Activated T-helper 1 cell treated with anti-CD3 and anti-CD28 coated beads, Interleukin-2, amount 50 U/mL, for 16 hours (primary cell): ENCODE results near the gene PYHIN1.
"Not testable (repeated sequence)": the region's sequence is repeated elsewhere in the genome, so short reads cannot be mapped to it uniquely, and the experiment has no call there.

Experiments
- DNase-seq, 2 donors: peaks; one replicate each; pipeline ENCODE4 v3.0.0-alpha.2; 2020; ENCODE audit warnings: low read depth in 1 of 2, low spot score in 1 of 2

PYHIN1 gene

DNA sequence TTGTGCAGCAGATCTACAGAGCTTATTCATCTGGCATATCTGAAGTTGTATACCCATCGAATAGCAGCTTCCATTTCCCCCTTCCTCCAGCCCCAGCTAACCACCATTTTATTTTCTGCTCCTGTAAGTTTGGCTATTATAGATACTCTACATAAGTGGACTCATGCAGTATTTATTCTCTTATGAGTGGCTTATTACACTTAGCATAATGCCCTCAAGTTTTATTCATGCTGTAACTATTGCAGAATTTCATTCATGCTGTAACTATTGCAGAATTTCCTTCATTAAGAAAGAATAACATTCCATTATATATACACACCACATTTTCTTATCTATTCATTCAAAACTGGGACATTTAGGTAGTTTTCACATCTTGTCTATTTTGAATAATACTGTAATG, 47.9 kb downstream of the PYHIN1 start:
- DNase-seq: no peak

DNA sequence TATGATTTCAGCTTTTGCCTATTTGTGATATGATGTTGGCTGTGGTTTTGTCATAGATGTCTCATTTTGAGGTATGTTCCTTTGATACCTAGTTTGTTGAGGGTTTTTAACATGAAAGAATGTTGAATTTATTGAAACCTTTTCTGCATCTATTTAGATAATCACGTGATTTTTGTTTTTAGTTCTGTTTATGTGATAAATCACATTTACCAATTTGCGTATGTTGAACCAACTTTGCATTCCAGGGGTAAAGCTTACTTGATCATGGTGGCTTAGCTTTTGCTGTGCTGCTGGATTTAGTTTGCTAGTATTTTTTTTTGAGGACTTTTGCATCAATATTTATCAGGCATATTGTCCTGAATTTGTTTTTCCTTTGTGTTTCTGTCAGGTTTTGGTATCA, 51.9 kb downstream of the PYHIN1 start:
- DNase-seq: no peak

DNA sequence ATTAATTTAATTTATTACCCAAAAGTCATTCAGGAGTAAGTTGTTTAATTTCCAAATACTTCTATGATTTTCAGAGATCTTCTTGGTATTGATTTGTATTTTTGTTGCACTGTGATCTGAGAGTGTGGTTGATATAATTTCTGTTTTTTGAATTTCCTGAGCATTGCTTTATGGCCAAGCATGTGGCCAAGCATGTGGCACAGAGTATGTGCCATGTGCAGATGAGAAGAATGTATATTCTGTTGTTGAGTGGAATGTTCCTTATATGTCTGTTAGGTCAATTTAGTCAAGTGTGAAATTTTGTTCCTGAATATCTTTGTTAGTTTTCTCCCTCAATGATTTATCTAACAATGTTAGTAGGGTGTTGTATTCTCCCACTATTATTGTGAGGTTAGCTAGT, 53.0 kb downstream of the PYHIN1 start:
- no peak for DNase-seq

DNA sequence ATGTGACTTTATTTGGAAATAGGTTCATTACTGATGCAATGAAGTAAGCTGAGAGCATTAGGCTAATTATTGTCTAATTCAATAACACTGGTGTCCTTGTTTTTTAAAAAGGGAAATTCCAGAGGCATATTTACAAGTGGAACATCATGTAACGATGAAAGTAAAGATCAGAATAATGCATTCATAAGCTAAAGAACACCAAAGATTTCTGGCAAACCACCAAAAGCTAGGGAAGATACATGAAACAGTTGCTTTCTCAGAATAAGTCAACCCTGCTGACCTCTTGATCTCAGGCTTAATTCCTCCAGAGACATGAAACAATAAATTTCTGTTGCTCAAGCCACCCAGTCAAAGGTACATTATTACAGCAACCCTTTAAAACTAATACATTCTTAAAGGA, 58.1 kb downstream of the PYHIN1 start:
- no peak for DNase-seq

DNA sequence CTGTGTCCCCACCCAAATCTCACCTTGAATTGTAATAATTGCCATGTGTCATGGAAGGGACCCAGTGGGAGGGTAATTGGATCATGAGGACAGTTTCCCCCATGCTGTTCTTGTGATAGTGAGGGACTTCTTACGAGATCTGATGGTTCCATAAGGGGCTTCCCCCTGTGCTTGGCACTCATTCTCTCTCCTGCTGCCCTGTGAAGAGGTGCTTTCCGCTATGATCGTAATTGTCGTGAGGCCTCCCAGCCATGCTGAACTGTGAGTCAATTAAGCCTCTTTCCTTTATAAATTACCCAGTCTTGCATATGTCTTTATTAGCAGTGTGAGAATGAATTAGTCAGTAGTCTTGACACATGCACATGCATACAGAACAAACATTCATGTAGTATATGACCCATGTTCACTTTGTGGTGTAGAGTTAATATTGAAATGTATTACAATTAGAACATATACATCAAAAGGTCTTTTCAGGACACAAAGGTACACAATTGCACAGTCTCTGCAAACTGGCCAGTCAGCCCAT, 61.5 kb downstream of the PYHIN1 start:
- DNase-seq: no peak

DNA sequence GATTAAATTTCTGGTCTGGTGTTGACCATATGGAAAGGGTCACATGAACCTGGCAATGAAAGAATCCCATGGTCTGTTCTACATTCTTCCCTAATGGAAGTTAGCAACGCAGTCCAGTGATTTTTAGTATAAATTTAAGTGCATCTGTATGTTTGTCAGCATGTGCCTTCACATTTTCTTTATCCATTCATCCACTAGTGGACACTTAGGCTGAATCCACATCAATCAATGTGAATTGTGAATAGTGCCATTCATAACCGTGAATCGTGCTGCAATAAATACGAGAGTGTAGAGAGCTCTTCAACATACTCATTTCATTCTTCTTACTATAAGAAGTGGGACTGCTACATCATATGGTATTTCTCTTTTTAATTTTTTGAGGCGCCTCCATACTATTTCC, 65.6 kb downstream of the PYHIN1 start:
- DNase-seq: no peak

DNA sequence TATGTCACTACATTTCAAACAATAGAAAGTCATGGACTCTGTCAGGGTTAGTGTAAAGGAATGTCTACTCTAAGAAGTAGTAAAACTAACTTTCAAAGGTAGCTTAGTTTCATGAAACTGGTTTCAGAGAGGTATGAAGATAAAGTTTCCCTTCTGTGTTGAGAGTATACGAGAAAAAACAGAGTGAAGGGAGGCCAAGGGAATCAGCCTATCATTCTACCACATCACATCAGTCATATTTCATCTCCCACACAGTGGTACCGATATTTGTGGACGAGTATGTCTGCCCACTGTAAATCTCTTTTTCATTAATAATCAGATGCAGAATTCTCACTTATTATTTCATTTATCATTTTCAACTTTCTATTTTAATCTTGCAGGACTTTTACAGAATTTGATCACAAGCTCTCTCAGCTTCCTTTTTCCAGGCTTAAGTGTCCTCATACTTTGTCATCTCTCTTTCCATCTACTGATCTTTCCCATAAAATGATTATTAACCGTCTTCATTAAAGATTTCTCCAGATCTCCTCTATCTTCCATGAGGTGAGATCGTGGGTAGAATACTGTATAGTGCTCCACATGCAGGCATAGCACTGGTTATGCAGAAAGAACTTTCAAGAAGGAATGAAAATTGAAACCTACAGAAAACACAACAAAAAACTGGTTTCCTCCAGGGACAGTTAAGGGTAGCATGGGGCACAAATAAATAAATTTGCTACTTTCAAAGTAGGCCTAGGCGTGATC, 66.9 kb downstream of the PYHIN1 start:
- no peak for DNase-seq

DNA sequence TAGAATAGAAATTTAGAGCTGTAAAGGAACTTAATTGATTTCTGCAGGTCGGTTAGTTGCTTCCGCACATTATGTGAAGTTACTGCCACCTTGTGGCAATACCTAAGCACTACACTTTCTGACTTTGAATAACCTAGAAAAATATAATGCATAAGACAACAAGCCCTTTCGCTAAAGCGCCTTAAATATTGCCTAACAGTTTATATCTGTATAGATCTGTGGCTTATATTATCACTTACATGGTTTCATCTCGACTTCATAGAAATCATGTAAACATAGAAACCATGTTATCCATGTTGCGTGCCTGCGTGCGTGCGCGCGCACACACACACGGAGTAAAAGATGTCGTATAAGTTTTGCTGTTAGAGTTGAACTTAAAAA, 67.4 kb downstream of the PYHIN1 start:
- no peak for DNase-seq

DNA sequence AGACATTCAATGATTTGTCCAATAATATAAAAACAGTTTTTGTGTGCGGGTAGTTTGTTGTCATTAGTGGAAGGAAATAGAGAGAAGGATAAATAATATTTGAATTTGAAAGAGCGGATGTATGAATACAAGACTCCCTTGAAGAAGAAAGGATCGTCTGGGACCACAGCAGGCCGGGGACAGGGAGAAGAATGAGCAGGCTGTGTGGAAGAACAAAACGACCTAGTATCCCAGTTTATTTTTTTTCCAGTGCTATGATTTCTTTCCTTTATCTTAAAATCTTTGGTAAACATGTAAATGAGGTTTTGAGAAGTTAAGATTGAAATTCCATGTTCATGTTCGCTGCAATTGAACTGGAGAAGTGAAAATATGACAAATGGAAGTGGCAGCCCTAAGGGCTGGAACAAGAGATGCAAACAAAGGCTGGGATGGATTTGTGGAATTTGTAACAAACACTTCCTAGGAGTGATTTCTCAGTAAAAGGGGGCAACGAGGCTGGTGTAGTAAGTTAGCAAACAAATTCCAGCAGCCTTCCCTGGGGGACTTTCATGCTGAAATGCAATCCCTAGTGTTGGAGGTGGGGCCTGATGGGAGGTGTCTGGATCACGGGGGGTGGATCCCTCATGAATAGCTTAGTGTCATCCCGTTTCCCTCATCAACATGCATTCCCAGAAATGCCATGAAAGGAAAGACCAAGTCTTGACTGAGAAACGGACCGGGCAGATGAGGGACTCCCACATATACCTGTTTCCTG, 68.1 kb downstream of the PYHIN1 start:
- no peak for DNase-seq

DNA sequence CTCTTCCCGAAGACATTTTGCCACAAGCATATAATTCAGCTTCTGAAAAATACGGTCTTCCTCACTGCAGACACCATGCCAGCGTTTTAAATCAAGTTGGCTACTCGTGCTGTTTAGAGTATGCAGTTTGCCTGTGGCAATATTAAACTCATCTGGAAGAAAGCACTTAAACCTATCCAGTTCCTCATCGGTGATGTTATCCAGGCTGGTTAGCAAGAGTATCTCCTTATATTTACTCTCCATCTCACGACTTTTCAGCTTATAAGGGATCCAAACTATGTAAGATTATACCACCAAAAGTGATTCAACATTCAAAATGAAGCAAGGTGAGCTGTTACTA, 68.7 kb downstream of the PYHIN1 start:
- DNase-seq: no peak

DNA sequence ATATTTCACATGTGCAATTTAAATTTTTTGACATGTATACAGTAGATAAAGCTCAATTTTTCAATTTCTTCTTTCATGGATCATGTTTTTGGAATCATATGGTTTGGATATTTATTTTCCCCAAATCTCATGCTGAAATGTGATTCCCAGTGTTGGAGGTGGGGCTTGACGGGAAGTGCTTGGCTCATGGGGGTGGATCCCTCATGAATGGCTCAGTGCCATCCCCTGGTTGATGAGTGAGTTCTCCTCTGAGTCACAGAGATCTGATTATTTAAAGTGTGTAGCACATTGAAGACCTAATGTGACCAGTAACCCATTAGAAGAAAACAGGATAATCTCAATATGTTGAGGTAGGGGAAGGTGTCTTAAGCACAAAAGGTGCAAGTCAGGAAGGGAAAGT, 69.3 kb downstream of the PYHIN1 start:
- DNase-seq: no peak

DNA sequence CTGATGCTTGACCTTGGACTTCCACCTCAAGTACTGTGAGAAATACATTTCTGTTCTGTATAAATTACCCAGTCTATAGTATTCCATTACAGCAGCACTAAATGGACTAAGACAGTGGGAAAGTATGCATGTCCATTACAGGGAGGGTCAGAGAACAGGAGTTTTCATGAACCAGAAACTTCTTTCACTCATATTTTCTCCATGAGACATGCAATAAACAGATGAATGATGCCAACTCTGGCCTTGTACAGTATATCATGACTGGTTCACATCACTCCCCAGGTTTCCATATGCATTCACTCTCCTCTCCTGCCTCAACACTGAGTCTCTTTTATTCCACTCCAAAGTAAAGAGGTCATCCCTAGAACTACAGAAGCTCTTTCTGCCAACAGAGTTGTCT, 73.8 kb downstream of the PYHIN1 start:
- no peak for DNase-seq

DNA sequence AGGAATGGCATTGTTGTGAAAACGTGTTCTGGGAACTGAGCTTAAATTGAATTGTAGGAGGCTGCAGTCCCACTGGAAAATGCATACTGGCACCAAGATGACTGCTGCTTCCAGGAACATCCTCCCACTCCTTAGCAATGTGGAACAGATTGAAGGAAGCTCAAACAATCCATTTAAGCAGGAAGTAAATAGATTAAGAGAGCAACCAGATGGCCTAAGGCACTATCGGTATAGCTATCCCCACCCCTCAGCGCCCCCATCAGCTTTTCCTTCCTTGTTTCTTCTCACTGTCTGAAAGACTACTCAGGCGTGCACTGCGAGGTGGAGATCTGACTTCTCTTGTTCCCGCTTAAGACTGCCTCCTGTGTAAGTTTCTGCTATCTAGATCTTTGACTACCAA, 74.3 kb downstream of the PYHIN1 start:
- DNase-seq: no peak

DNA sequence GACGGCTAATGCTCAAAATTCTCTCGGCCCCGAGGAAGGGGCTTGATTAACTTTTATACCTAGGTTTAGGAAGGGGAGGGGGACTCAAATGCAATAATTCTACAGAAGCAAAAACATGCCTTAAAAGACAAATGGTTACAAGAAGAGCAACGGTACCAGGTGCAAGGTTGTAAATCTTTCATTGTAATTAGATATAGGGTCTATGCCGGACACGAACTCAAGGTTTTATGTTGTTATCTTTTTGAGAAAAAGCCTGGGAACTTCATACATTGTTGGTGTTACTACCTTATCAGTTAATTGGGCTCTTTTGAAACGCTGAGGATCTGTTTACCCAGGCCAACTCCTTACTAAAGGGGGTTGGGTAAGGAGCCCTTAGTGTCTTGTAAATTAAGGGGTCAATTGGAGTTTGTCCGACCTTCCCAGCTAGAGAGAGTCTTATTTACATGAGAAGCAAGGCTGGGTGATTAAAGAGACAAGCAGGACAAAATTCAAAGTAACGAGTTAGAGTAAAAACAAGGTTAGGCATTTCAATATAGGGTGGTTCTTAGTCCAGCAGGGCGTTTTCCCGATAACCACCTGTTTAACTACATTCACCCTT, 75.0 kb downstream of the PYHIN1 start:
- not testable (repeated sequence) for DNase-seq

DNA sequence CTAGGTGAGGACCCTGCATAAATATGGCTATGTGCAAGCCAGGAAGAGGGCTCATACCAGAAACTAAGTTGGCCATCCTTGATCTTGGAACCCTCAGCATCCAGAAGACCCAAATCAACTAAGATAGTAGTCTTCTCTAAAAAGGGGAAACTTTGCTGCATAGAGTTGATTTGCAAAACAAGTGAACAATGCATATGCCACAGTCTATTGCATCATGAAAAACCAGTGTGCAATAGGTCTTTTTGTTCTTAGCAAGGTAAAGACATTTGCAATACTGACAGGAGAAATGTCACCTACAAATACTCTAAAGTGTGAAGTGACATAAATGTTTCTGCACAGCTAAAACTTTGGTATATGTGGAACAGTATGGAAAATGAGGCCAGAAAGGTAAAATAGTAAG, 76.4 kb downstream of the PYHIN1 start:
- DNase-seq: no peak

DNA sequence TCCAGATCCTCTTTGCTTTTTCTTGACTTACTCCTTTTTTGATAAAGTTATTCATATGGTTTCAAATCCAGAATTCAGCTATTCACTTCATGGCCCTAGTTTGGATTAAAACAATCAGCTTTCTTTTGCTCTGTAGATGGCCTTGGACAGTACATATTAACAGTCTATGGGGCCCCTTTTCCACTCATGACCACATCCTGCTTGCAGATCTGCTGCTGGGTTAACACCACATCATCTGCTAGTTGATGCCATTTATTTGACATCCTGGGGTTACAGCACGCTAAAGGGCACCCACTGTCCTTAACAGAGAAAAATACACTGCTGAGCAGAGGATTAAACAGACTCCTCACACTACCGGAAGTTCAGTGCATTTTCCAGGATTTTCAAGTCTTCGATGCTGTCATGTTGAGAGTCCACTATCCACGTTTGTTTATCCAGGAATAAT, 77.4 kb downstream of the PYHIN1 start:
- peak in 1 of 2 donors; percentile 43 for DNase-seq

DNA sequence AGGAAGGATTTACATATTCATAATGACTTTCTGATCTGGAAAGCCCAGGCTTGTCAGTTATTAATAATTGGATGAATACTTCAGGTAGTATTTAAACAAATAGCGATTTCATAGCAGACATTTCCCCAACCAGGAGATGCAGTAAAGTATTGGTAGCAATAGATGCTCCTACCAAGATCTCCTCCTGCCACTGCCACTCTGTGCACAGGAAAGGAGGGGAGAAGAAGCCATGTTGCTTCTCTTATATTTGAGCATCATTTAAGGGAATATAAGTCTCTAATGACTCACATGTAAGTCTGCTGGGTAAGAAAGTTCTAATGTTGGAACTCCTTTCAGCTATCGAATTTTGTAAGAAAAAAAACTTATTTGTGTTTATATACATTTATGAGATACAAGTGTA, 77.9 kb downstream of the PYHIN1 start:
- no peak for DNase-seq

DNA sequence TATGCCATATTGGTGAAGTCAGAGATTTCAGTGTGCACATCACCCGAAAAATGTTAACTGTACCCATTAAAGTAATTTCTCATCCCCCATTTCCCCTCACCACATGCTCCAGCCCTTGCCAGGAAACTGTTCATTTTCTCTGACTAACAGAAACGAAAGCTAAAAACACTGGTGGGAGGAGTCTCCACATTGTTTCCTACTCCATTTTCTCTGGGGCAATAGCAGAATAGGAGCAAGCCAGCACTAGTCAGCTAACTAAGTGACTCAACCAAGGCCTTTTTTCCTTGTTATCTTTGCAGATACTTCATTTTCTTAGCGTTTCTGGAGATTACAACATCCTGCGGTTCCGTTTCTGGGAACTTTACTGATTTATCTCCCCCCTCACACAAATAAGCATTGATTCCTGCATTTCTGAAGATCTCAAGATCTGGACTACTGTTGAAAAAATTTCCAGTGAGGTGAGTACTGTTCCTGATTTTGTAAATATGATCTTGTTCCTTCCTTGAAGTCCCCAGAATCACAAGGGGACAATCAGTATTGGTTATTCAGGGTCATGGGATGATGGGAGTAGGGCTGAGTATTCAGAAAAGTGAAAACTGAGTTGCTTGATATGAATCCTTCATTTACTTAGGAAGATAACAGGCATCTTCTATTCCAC, 78.5 kb downstream of the PYHIN1 start, which contains the start of gene IFI16:
Gene IFI16, plus strand, starts transcription at position 204 of the 658 bp plus-strand sequence. CDS start 4,774 bp downstream, outside the sequence.
- DNase-seq: peak in 1 of 2 donors; percentile 42

DNA sequence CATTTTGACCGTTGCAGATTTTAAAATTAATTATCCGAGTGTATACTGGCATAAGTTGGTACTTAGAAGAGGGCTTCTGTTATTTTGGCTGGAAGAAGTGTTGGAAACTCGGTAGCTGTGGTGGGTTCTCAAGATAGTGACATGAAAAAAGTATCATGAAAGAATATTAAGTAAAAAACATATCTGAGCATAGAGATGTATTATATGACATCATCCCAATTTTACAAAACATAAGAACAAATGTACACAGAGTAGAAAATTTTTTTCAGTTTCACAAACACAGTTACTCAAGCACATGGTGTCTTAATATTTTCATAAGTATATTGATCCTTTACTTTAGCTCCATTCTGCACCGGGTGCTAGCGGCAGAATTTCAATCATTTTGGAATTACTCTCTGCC, 79.0 kb downstream of the PYHIN1 start:
- no peak for DNase-seq

DNA sequence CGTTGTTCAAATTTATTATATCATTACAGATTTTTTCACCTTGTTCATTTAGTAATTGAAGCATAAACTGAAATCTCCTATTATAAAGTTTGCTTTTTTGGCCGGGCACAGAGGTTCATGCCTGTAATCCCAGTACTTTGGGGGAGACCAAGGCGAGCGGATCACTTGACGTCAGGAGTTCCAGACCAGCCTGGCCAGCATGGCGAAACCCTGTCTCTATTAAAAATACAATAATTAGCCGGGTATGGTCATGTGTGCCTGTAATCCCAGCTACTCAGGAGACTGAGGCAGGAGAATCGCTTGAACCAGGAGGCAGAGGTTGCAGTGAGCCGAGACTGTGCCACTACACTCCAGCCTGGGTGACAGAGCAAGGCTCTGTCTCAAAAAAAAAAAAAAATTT, 79.6 kb downstream of the PYHIN1 start:
- DNase-seq: not testable (repeated sequence)

DNA sequence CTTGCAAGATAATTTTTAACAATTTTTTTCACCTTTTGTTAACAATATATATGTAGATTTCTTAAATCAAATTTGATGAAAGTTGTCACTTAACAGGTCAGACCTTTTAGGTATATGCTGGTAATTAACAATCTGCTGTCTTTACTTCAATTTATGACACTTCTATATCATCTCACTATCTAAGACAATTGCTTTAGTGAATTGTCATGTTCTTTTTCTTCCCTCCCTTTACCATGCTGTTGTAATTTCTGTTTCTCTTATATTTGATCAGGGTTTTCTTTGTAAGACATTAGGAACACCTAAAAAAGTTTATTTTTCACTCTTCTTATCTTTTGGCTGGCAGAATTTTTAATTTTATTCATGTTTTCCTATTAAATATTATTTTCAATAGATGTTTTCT, 80.4 kb downstream of the PYHIN1 start:
- DNase-seq: no peak

DNA sequence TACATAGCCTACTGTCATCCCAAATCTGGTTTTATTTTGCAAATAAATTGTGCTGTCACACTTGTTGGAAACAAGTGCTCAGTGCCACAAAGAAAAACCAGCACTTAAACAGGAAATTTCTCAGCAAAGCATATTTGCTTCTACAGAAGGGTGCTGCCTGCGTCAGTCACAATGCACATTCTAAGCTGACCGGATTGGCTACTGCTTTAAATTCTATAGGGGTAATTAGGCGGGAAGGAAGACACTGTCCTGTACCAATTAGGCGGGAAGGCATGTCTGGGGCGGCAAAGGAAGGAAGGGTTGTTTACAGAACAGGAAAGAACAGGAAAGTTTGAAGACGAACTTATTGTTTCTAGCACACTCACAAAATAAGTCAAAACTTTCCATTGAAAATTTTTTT, 81.1 kb downstream of the PYHIN1 start:
- peak in 1 of 2 donors; percentile 15 for DNase-seq
